Keratinocyte (primary cell): ENCODE measurements around the gene GIMAP8. TPM values are rescaled to one million over a fixed set of nuclear protein-coding genes. Genes with fewer than 3 reads are reported as not detected.

ENCODE experiments used
- DNase-seq: peaks from one replicate; pipeline ENCODE4 v3.0.0-alpha.2; 2011; ENCODE audit warnings: low read depth, missing footprints, low spot score
- FAIRE-seq: peaks from 2 replicates; lab custom pipeline; 2011; peaks lifted over from hg19 to GRCh38; lab: Jason Lieb, UNC
- H2AFZ ChIP-seq: 2 replicates; pipeline ENCODE4 v1.6.0; 2012; ENCODE audit warnings: low read length, control low read depth, inconsistent platforms; ENCODE audit not compliant: control insufficient read depth
- H3K27ac ChIP-seq: 2 replicates; pipeline ENCODE4 v1.5.1; 2011; ENCODE audit warnings: low read length; ENCODE audit not compliant: control insufficient read depth, insufficient read depth
- H3K27me3 ChIP-seq: 3 replicates; pipeline ENCODE4 v1.6.0; 2011; ENCODE audit warnings: low read length; ENCODE audit not compliant: control insufficient read depth, insufficient read depth; ENCODE audit errors: extremely low read depth
- H3K36me3 ChIP-seq, 2 experiments: 2 replicates in 1 of 2; 3 replicates in 1 of 2; pipeline ENCODE4 v1.5.1; 2011; ENCODE audit warnings: low read length in 2 of 2, mild to moderate bottlenecking in 1 of 2; ENCODE audit not compliant: control insufficient read depth in 2 of 2, insufficient read depth in 2 of 2; ENCODE audit errors: extremely low read depth in 1 of 2
- H3K4me1 ChIP-seq: 3 replicates; pipeline ENCODE4 v1.5.1; 2011; ENCODE audit warnings: low read length; ENCODE audit not compliant: control insufficient read depth, insufficient read depth; ENCODE audit errors: extremely low read depth
- H3K4me2 ChIP-seq: 3 replicates; pipeline ENCODE4 v1.6.0; 2011; ENCODE audit warnings: low read depth, low read length; ENCODE audit not compliant: control insufficient read depth, insufficient read depth; ENCODE audit errors: extremely low read depth
- H3K4me3 ChIP-seq, 3 experiments: fragments of 200-600 bp in 1 of 3; sonication (generic) in 1 of 3; 2 replicates in 2 of 3; 3 replicates in 1 of 3; pipeline ENCODE4 v1.5.1; 2011 to 2016; ENCODE audit warnings: low read length in 3 of 3, mild to moderate bottlenecking in 3 of 3, control low read depth in 2 of 3, inconsistent platforms in 1 of 3, low read depth in 1 of 3, mixed read lengths in 1 of 3, mixed run types in 1 of 3, moderate library complexity in 1 of 3; ENCODE audit not compliant: control insufficient read depth in 2 of 3, insufficient read depth in 2 of 3; ENCODE audit errors: extremely low read depth in 1 of 3
- H3K79me2 ChIP-seq: 2 replicates; pipeline ENCODE4 v1.6.0; 2012; ENCODE audit warnings: low read length; ENCODE audit not compliant: control insufficient read depth, insufficient read depth
- H3K9ac ChIP-seq: 3 replicates; pipeline ENCODE4 v1.6.0; 2011; ENCODE audit warnings: low read length; ENCODE audit not compliant: control insufficient read depth, insufficient read depth; ENCODE audit errors: extremely low read depth
- H3K9me1 ChIP-seq: 3 replicates; pipeline ENCODE4 v1.6.0; 2011; ENCODE audit warnings: low read length; ENCODE audit not compliant: control insufficient read depth, insufficient read depth; ENCODE audit errors: extremely low read depth
- H3K9me3 ChIP-seq: 2 replicates; pipeline ENCODE4 v1.5.1; 2012; ENCODE audit warnings: low read depth, low read length; ENCODE audit not compliant: control insufficient read depth
- H4K20me1 ChIP-seq: 3 replicates; pipeline ENCODE4 v1.6.0; 2011; ENCODE audit warnings: low read length; ENCODE audit not compliant: control insufficient read depth, insufficient read depth; ENCODE audit errors: extremely low read depth
- EZH2 ChIP-seq: IDR thresholded peaks from one replicate; pipeline ENCODE4 v1.6.1; 2012; ENCODE audit warnings: inconsistent platforms, mild to moderate bottlenecking, low read length, moderate library complexity
- dilution Hi-C: fragments of 300-500 bp; cut with MboI; formaldehyde crosslinking; loops from one replicate; pipeline ENCODE4 v1.7.0; 2020; ENCODE audit warnings: low sequenced_read_pairs; ENCODE audit not compliant: extremely low pct_ligation_motif_present
- polyA plus RNA-seq, 5 experiments: library from polyadenylated mRNA; depleted of rRNA in 3 of 5; stranded (reverse) in 3 of 5; stranded (forward) in 1 of 5; unstranded in 1 of 5; fragments of >200 nt; gene quantifications; 1 replicate in 1 of 5; 2 replicates in 3 of 5; 3 replicates in 1 of 5; pipeline versions ENCODE4 v1.2.1 to v1.2.3, GENCODE V29; 2011 to 2012; ENCODE audit warnings: missing spikeins in 2 of 5, low read depth in 1 of 5, low replicate concordance in 1 of 5
- TF ChIP-seq, protein P1 (sequence below), 3 experiments: IDR thresholded peaks in 1 of 3; conservative IDR thresholded peaks in 1 of 3; optimal IDR thresholded peaks in 1 of 3; 2 replicates in 2 of 3; 3 replicates in 1 of 3; pipeline versions ENCODE3 to v1.5.1; 2011; ENCODE audit warnings: low read length in 3 of 3, mild to moderate bottlenecking in 3 of 3, moderate library complexity in 2 of 3, control low read depth in 1 of 3, inconsistent platforms in 1 of 3; ENCODE audit not compliant: insufficient read depth in 2 of 3; ENCODE audit errors: extremely low read depth in 1 of 3

Gene GIMAP8
- polyA plus RNA-seq, 1 donor (not counting 4 experiments of a cell fraction or from before 2014, with no cell fraction given): 0.26 TPM

DNA sequence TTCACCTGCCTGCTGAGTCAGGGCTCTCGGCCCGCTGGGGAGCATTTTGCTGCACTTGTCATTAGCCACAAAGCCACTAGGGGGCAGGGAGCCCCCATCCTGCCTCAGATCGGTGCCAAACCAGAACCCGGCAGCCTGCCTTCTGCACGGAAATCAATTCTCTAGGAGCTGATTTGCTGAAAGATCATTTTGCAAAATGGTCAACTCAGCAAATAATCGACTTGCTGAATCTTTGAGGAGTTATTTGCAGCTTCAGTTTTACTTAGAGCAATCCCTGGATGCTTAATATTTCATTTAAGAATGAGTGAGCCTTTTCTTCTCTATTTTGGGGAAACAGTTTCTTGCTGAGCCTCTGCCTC lies 1.7 kb upstream of the GIMAP8 start:
- TF ChIP-seq, protein P1, sequence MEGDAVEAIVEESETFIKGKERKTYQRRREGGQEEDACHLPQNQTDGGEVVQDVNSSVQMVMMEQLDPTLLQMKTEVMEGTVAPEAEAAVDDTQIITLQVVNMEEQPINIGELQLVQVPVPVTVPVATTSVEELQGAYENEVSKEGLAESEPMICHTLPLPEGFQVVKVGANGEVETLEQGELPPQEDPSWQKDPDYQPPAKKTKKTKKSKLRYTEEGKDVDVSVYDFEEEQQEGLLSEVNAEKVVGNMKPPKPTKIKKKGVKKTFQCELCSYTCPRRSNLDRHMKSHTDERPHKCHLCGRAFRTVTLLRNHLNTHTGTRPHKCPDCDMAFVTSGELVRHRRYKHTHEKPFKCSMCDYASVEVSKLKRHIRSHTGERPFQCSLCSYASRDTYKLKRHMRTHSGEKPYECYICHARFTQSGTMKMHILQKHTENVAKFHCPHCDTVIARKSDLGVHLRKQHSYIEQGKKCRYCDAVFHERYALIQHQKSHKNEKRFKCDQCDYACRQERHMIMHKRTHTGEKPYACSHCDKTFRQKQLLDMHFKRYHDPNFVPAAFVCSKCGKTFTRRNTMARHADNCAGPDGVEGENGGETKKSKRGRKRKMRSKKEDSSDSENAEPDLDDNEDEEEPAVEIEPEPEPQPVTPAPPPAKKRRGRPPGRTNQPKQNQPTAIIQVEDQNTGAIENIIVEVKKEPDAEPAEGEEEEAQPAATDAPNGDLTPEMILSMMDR (optimal IDR thresholded peaks at IDR 0.05 in 1 of 3, IDR thresholded peaks at IDR 0.05 in 1 of 3, conservative IDR thresholded peaks at IDR 0.05 in 1 of 3; ENCODE audit: extremely low read depth in 1 of 3, insufficient read depth in 2 of 3, low read length in 3 of 3): peak; percentile 94 to 96 (median 95)
- no peak for TF ChIP-seq EZH2
- H3K4me3 ChIP-seq: no peak overlapping the region
- no peaks in the 10 kb centered on the region for H3K4me1 ChIP-seq
- no peaks in the 10 kb centered on the region for H3K36me3 ChIP-seq
- H3K9me3 ChIP-seq: no peaks in the 10 kb centered on the region
- no peak overlapping the region for H2AFZ ChIP-seq
- no peak overlapping the region for H3K9ac ChIP-seq
- no peak overlapping the region for H3K27ac ChIP-seq
- FAIRE-seq: peak; percentile 36
- no peaks in the 10 kb centered on the region for H3K79me2 ChIP-seq
- no peak overlapping the region for H3K4me2 ChIP-seq
- H4K20me1 ChIP-seq: no peaks in the 10 kb centered on the region
- H3K27me3 ChIP-seq: peaks cover 3% of the 10 kb centered on the region
- DNase-seq: peak; percentile 5
- no peaks in the 10 kb centered on the region for H3K9me1 ChIP-seq
- dilution Hi-C loops: no loop called here

DNA sequence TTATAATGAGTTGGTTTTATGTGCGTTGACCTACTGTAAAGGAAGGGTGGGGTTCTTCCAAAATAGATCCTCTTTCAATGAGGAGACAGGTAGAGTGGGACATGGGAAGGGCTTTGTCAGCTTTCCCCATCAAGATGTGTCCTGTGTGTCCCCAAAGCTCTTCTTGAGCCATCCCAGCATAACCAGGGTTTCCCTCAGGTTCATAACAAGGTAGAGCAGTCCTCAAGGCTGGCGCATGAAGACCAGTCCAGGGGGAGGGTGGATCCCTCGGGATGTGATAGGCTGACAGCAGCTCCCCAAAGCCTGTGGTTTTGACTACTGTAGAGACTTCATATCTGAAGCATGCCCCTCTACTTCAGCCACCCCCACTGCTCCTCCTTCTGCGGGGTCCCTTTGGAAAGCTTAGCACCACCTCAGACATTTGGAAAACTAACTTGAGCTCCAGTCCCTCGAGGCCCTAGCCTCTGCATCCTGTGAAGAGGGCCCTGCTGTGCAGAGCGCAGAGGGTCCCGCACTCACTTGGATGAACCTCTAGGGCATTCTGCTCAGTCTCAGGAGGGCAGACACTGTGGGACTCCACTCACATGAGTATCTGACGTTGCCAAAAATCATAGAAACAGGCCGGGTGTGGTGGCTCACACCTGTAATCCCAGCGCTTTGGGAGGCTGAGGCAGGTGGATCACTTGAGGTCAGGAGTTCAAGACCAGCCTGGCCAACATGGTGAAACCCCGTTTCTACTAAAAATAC lies 1.1 kb upstream of the GIMAP8 start:
- H3K4me3 ChIP-seq: no peak overlapping the region
- H3K79me2 ChIP-seq: no peaks in the 10 kb centered on the region
- FAIRE-seq: no peak
- DNase-seq: no peak
- H3K4me2 ChIP-seq: no peak overlapping the region
- H3K9me1 ChIP-seq: no peaks in the 10 kb centered on the region
- dilution Hi-C loops: no loop called here
- H3K27me3 ChIP-seq: peaks cover 3% of the 10 kb centered on the region
- no peaks in the 10 kb centered on the region for H3K36me3 ChIP-seq
- H2AFZ ChIP-seq: no peak overlapping the region
- no peaks in the 10 kb centered on the region for H3K9me3 ChIP-seq
- H4K20me1 ChIP-seq: no peaks in the 10 kb centered on the region
- no peak for TF ChIP-seq EZH2
- TF ChIP-seq, protein P1 (optimal IDR thresholded peaks at IDR 0.05 in 1 of 3, IDR thresholded peaks at IDR 0.05 in 1 of 3, conservative IDR thresholded peaks at IDR 0.05 in 1 of 3; ENCODE audit: extremely low read depth in 1 of 3, insufficient read depth in 2 of 3, low read length in 3 of 3): no peak
- no peaks in the 10 kb centered on the region for H3K4me1 ChIP-seq
- H3K9ac ChIP-seq: no peak overlapping the region
- no peak overlapping the region for H3K27ac ChIP-seq
